Sigmoid colon (tissue), 4 donors: ENCODE data around the gene BCL11B.

ENCODE experiments used
- POLR2AphosphoS5 ChIP-seq, 4 donors: sonication (generic); formaldehyde crosslinking; IDR thresholded peaks; one replicate each; pipeline ENCODE4 v1.6.1; 2017; ENCODE audit warnings: antibody characterized with exemption in 4 of 4
- TF ChIP-seq, protein P1 (sequence below), 4 experiments: fragments of 450-650 bp in 3 of 4; fragments of 200-600 bp in 1 of 4; IDR thresholded peaks; one replicate each; pipeline ENCODE4 v1.5.1; 2016 to 2019; ENCODE audit warnings: antibody characterized with exemption in 4 of 4, mild to moderate bottlenecking in 3 of 4, moderate library complexity in 2 of 4

DNA sequence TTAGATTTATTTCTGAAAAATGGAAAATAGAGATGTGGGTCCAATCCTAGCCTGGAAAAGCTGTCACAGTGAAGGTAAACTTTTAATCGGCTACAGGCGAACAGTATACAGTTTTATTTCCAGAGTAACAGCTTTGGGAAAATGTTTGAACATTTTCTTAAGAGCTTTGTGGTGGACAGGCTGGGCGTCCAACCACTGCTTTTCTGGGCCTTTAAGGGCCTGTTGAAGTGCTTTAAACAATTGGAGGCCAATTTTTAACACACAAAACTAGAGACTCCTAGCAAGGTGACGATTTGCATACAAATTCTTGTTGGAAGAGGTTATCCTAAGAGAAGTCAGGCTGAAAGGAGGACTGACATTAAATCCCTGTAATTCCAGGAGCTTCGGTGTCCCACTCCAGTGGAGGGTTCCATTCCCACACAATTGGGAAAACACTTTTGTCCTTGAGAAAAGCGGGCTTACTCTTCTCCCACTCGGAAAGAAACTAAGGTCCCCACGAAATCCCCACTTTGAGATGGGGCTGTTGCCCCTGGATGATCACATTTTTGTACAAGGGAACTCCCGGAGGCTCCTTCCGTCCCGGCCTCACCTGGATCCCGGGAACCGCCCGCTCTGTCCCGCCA, 26.9 kb downstream of the BCL11B start:
- TF ChIP-seq, protein P1, sequence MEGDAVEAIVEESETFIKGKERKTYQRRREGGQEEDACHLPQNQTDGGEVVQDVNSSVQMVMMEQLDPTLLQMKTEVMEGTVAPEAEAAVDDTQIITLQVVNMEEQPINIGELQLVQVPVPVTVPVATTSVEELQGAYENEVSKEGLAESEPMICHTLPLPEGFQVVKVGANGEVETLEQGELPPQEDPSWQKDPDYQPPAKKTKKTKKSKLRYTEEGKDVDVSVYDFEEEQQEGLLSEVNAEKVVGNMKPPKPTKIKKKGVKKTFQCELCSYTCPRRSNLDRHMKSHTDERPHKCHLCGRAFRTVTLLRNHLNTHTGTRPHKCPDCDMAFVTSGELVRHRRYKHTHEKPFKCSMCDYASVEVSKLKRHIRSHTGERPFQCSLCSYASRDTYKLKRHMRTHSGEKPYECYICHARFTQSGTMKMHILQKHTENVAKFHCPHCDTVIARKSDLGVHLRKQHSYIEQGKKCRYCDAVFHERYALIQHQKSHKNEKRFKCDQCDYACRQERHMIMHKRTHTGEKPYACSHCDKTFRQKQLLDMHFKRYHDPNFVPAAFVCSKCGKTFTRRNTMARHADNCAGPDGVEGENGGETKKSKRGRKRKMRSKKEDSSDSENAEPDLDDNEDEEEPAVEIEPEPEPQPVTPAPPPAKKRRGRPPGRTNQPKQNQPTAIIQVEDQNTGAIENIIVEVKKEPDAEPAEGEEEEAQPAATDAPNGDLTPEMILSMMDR (IDR thresholded peaks at IDR 0.05) = no peak
- no peak for TF ChIP-seq POLR2AphosphoS5 (IDR thresholded peaks at IDR 0.05)
